H7 (cell line): Measurements from ENCODE around the gene ADAMTSL4. TPM values are rescaled to one million over a fixed set of nuclear protein-coding genes. Genes with fewer than 3 reads are reported as not detected.

ENCODE experiments used
- DNase-seq: peaks from one replicate; pipeline ENCODE4 v3.0.0; 2012
- H3K27me3 ChIP-seq: 2 replicates; pipeline ENCODE4 v1.6.0; 2011; ENCODE audit warnings: mild to moderate bottlenecking, low read length; ENCODE audit not compliant: control insufficient read depth, insufficient read depth
- H3K36me3 ChIP-seq: replicated peaks from 2 replicates; pipeline ENCODE4 v1.5.1; 2011; ENCODE audit warnings: low read length; ENCODE audit not compliant: control insufficient read depth, insufficient read depth
- H3K4me3 ChIP-seq: 2 replicates; pipeline ENCODE4 v1.5.1; 2011; ENCODE audit warnings: low read depth, mild to moderate bottlenecking, control low read depth, low read length, moderate library complexity; ENCODE audit not compliant: insufficient read depth
- total RNA-seq: library from RNA; depleted of rRNA; stranded (reverse); fragments of >200 nt; shearing (Covaris generic); gene quantifications from 2 replicates; pipeline ENCODE4 v1.2.3, GENCODE V29; 2014

ADAMTSL4 gene
- total RNA-seq, 1 experiment from 2014 or later: 4.2 TPM

GRCh38 chr1:150521196-150521968 lies 27.8 kb upstream of the ADAMTSL4 start:
- Histone ChIP-seq H3K4me3 (no peak overlapping the region), H3K27me3 (no peaks in the 10 kb centered on the region), H3K36me3 (no peaks in the 10 kb centered on the region)
- no peak for DNase-seq

GRCh38 chr1:150525348-150525747 lies 23.9 kb upstream of the ADAMTSL4 start:
- Histone ChIP-seq H3K36me3 (no peaks in the 10 kb centered on the region), H3K27me3 (no peaks in the 10 kb centered on the region), H3K4me3 (no peak overlapping the region)
- no peak for DNase-seq

- no peak for DNase-seq
- Histone ChIP-seq H3K36me3 (no peaks in the 10 kb centered on the region), H3K4me3 (no peak overlapping the region), H3K27me3 (no peaks in the 10 kb centered on the region)
Observed at GRCh38 chr1:150528196-150528595, 21.0 kb upstream of the ADAMTSL4 start.

GRCh38 chr1:150529017-150529416 lies 20.2 kb upstream of the ADAMTSL4 start:
- no peak for DNase-seq
- no peak overlapping the region for H3K4me3 ChIP-seq
- no peaks in the 10 kb centered on the region for H3K27me3 ChIP-seq
- no peaks in the 10 kb centered on the region for H3K36me3 ChIP-seq

- Histone ChIP-seq H3K27me3 (no peaks in the 10 kb centered on the region), H3K4me3 (no peak overlapping the region), H3K36me3 (no peaks in the 10 kb centered on the region)
- DNase-seq: peak; percentile 11
Observed at GRCh38 chr1:150530491-150531159, 18.6 kb upstream of the ADAMTSL4 start.

GRCh38 chr1:150532860-150533259 lies 16.3 kb upstream of the ADAMTSL4 start:
- no peaks in the 10 kb centered on the region for H3K36me3 ChIP-seq
- no peaks in the 10 kb centered on the region for H3K27me3 ChIP-seq
- no peak overlapping the region for H3K4me3 ChIP-seq
- no peak for DNase-seq

GRCh38 chr1:150534002-150534401 lies 15.2 kb upstream of the ADAMTSL4 start:
- no peaks in the 10 kb centered on the region for H3K36me3 ChIP-seq
- H3K27me3 ChIP-seq: no peaks in the 10 kb centered on the region; the same call in 1 of the 2 replicates

GRCh38 chr1:150535511-150536287 lies 13.5 kb upstream of the ADAMTSL4 start:
- H3K27me3 ChIP-seq: no peaks in the 10 kb centered on the region; the same call in 1 of the 2 replicates
- no peaks in the 10 kb centered on the region for H3K36me3 ChIP-seq
- no peak overlapping the region for H3K4me3 ChIP-seq
- peak; percentile 9 for DNase-seq

More at GRCh38 chr1:150534002-150534401, 15.2 kb upstream of the ADAMTSL4 start:
- DNase-seq: peak; percentile 34
- no peak overlapping the region for H3K4me3 ChIP-seq

- no peak overlapping the region for H3K4me3 ChIP-seq
- H3K27me3 ChIP-seq: no peaks in the 10 kb centered on the region; the same call in 1 of the 2 replicates
- DNase-seq: peak; percentile 16
- H3K36me3 ChIP-seq: no peaks in the 10 kb centered on the region
Observed at GRCh38 chr1:150536836-150537731, 12.1 kb upstream of the ADAMTSL4 start.

GRCh38 chr1:150537732-150538684 lies 11.2 kb upstream of the ADAMTSL4 start:
- Histone ChIP-seq H3K36me3 (no peaks in the 10 kb centered on the region), H3K27me3 (no peaks in the 10 kb centered on the region; the same call in 1 of the 2 replicates), H3K4me3 (no peak overlapping the region)
- DNase-seq: peak; percentile 87

- Histone ChIP-seq H3K4me3 (no peak overlapping the region), H3K27me3 (peaks cover 4% of the 10 kb centered on the region), H3K36me3 (no peaks in the 10 kb centered on the region)
- DNase-seq: peak; percentile 18
Observed at GRCh38 chr1:150543500-150544143, 5.6 kb upstream of the ADAMTSL4 start.

- Histone ChIP-seq H3K27me3 (peaks cover 8% of the 10 kb centered on the region), H3K36me3 (no peaks in the 10 kb centered on the region), H3K4me3 (no peak overlapping the region)
- peak; percentile 5 for DNase-seq
Observed at GRCh38 chr1:150544204-150544603, 5.0 kb upstream of the ADAMTSL4 start.
